Head of caudate nucleus (tissue), 42 donors: Measurements from ENCODE around the gene GRP.
"Not testable (repeated sequence)": the region's sequence is repeated elsewhere in the genome, so short reads cannot be mapped to it uniquely, and the experiment has no call there.

Experiments used
- DNase-seq, 42 donors: peaks; one replicate each; pipeline versions ENCODE4 v3.0.0 to v3.0.0-alpha.2; 2020 to 2021; ENCODE audit warnings: mixed read lengths in 7 of 42
- intact Hi-C: fragments of 100-400 bp; cut with DNase I; formaldehyde crosslinking; loops from one replicate; pipeline ENCODE4 v1.15.0; 2022

The GRP gene

DNA sequence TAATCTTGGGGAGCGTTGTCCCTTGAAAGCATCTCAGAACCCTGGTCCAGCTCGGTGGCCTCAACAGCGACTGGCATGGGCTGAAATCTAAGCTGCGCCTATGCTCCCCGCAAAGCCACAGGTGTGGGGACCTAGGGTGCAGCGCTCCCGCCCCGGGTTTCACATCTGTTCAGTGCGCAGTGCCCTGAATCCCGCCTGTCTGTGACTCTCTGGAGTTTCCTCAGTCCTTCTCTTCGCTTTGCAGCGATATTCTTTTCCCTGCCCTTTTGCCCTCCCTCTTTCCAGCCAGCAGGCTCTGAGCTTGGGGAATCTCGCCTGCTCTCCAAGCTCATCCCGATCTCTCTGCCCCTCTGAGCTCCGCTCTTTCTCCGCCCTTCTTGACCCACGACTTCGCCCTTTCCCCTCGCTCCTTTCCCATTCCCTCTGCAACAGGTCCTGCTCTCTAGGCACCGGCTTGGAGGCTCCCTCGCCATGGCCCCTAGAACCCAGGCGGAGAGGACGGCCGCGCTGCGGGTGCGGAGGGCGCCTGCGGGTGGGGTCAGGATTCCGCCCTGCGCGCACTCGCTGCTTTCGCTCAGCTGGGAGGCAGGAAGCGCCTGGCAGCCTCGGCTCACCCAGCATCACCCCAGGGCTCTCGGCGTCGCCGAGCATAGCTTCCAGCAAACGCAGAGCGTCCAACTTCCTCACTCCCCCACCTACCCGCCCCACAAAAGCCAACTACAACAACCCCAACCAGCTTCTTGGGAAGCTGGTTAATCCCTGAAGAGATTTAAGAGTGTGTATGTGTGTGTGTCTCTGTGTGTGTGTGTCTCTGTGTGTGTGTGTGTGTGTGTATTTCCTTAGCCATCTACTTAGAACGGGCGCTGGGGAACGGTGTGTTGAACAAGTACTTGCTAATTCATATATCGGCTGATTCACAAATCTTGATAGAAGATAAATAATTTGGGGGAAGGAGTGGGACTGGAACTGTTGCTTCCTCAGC, 1.1 kb downstream of the GRP start:
- intact Hi-C loops, result no loop called here
- peak in 5 of 42 donors; percentile 3 to 27 (median 16) for DNase-seq

GRCh38 chr18:59222341-59222740, 2.4 kb downstream of the GRP start:
- intact Hi-C loops, result no loop called here
- DNase-seq, result no peak

DNA sequence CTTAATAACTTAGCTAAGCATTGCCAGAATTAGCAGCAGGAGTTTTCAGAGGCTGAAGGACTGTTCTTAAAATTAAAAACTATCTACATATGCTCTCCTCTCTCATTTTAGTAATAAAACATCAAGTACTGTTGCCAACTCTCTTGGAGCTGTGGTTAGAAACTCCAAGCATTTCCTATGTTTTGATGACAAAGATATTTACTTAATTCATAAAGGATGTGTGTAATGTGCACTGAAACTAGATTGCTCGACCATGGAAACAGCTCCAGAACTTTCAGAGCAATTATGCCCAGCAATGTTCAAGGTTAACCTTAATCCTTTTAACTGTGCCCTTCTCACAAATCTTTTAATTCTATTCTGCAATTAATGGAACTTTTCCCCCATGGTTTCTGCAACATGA, 8.4 kb downstream of the GRP start:
- no peak for DNase-seq
- intact Hi-C loops, result no loop called here

- intact Hi-C loops, result no loop called here
- DNase-seq, result no peak
These were observed 9.2 kb downstream of the GRP start for GRCh38 chr18:59229191-59229590.

DNA sequence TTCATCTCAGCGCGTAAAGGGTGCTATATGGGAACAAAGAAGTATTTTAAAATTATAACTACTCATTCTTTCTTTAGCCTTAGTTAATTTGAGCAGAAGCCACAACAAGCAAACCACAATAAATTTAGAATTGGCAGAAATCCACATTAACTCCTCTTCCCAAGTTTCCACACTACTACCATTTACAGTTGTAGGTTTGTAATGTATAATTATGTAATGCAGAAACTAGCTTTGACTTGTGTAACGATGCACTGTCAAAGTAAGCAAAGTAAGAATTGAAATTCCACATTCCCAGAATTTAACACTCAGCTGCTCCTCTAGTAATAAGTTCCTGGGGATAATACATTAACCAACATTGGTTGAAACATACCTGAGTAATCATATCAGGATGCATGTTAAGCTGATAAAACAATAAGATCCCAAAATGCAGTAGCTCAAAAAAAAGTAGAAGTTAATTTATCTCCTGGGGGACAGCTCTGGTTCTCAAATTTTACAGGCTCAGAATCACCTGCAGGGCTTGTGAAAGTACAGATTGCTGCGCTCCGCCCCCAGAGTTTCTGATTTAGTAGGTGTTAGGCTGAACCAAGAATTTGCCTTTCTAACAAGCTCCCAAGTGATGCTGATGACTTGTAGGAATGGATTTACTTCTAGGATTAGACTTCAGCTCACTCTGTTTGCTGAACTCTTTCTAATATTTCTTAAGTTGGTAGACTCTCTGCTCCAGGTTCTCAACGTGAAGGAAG, 9.9 kb downstream of the GRP start:
- peak in 37 of 42 donors; percentile 19 to 88 (median 54) for DNase-seq
- intact Hi-C loops, result no loop called here

- no peak for DNase-seq
- intact Hi-C loops, result no loop called here
These were observed 11.2 kb downstream of the GRP start for GRCh38 chr18:59231114-59231513.

- intact Hi-C loops, result no loop called here
- DNase-seq, result no peak
These were observed 11.9 kb downstream of the GRP start for GRCh38 chr18:59231877-59232276.

DNA sequence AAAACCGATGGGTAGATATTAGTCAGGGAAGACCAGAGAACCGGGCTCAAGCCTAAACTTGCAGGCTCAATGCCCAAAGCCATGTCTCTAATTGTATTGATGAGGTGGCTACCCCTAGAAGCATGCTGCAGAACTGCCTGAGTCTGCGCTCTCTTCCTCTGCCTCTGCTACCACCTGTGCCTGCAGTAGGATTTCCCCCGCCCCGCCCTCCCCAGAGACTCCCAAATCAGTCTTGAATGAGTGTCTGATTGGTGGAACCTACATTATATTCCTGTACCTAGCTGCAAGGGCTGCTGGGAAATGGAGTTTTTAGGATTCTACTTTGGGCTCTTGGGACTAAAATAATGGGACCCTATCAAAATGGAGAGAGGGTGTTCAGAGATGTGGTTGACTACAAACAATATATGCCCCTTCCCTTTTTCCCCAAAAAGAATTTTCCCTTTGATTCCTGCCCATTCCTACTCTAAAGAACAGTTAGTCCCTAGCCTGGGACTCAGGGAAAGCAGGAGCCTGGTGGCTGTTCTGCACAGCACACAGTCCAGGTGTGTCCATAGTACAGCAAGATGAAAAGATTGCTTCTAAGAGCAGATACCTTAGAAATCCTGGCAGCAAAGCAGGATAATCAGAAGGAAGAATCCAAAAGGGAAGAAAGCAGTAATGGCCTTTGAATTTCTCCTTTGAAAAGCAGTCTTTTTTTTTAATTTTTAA, 12.5 kb downstream of the GRP start:
- no peak for DNase-seq
- intact Hi-C loops, result no loop called here

DNA sequence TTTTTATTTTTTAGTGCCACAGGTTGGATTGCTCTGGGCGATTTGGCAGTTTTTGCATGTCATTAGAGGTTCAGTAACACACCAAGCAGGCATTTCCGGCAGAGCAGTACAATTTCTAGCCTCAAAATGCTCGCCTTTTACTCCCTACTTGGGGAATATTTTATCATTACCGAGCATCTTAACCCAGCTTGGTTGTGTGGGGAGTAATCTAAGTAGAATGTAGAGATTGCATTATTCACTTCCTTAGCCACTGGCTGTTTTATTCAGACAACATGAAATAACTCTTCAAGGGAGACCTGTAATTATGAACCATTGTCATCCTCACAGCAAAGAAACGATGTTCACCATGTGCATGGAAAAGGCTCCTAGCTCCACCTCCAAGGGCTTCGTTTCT, 13.1 kb downstream of the GRP start:
- intact Hi-C loops, result no loop called here
- no peak for DNase-seq

GRCh38 chr18:59238385-59238784, 18.4 kb downstream of the GRP start:
- DNase-seq, result no peak
- intact Hi-C loops, result no loop called here

DNA sequence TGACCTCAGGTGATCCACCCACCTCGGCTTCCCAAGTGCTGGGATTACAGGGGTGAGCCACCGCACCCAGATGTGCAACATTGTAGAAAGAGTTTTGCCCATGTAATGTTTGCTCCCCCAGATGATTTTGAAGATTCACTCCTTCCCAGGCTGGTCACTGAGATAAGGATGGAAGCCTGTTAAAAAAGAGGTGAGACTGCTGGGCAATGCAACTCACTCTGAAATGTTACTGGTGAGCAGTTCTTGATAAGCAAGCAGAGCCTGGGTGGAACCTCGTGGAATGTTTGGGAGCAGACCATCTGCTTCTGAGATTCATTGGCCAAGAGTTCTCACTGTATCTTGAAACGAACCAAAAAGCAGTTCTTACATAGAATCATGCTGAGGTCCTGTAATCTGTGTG, 19.7 kb downstream of the GRP start:
- no peak for DNase-seq
- intact Hi-C loops, result no loop called here

DNA sequence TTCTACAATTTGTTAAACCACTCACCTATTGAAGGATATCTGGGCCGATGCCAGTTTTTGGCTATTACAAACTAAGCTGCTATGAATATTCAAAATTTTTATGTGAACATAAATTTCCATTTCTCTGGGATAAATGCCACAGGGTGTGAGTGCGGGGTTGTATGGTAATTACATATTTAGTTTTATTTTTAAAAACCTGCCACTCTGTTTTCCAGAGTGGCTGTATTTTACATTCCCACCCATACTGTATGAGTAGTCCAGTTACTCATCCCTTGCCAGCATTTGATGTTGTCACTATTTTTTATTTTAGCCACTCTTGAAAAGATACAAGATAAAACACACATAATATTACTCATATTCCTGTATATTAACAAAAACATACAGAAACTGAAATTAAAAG, 22.9 kb downstream of the GRP start:
- DNase-seq, result no peak
- intact Hi-C loops, result no loop called here

- intact Hi-C loops, result loop anchor here (5.0 kb wide), 1 partner anchor 156 kb away; no protein-coding TSS in a partner anchor
- no peak for DNase-seq
These were observed 26.8 kb downstream of the GRP start for GRCh38 chr18:59246796-59247195.

DNA sequence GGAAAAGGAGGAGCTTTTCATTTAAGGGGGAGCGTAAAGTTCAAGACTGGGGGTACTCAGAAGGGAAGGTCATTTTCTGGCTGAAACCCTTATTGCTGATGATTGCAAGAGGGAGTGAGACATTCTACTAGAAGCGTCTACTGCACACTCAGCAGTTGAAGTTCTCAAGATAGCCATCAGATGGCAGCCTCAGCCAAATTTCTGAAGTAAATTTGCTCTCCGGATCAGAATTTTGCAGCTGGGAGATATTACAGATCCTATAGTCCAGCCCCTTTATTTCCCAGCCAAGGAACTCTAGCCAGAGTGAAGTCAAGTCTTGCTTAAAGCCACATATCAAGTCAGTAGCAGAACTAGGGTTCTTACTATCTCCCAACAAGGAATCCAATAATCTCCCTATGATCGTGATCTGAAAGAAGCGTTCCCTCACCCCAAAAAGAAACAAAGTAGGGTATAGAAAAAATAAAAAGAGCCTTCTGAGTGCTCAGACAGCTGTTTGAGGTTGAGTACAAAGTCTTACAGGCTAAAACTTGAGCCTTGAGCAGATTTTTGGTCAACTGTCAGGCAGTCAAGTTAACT, 29.3 kb downstream of the GRP start:
- peak in 35 of 42 donors; percentile 9 to 84 (median 63) for DNase-seq
- intact Hi-C loops, result loop anchor here (5.0 kb wide), 1 partner anchor 153 kb away; no protein-coding TSS in a partner anchor

GRCh38 chr18:59255491-59255890, 35.5 kb downstream of the GRP start:
- DNase-seq, intact Hi-C loops: not testable (repeated sequence)

DNA sequence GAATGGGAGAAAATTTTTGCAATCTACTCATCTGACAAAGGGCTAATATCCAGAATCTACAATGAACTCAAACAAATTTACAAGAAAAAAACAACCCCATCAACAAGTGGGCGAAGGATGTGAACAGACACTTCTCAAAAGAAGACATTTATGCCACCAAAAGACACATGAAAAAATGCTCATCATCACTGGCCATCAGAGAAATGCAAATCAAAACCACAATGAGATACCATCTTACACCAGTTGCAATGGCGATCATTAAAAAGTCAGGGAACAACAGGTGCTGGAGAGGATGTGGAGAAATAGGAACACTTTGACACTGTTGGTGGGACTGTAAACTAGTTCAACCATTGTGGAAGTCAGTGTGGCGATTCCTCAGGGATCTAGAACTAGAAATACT, 41.9 kb downstream of the GRP start:
- DNase-seq, intact Hi-C loops: not testable (repeated sequence)

- DNase-seq, intact Hi-C loops: not testable (repeated sequence)
These were observed 42.3 kb downstream of the GRP start for GRCh38 chr18:59262243-59262642.

- DNase-seq, result no peak
- intact Hi-C loops, result no loop called here
These were observed 43.7 kb downstream of the GRP start for GRCh38 chr18:59263661-59264060.

GRCh38 chr18:59264121-59264571, 44.2 kb downstream of the GRP start:
- intact Hi-C loops, result no loop called here
- DNase-seq, result no peak
